GM12801 (cell line): Measurements from ENCODE around the gene COA6.

ENCODE experiments used
- TF ChIP-seq, protein P1 (sequence below): IDR thresholded peaks from one replicate; pipeline ENCODE4 v1.5.1; 2011; ENCODE audit warnings: control low read depth; ENCODE audit not compliant: insufficient read length; ENCODE audit errors: extremely low read depth

COA6 gene

GRCh38 chr1:234336359-234336758, 36.9 kb upstream of the COA6 start:
- TF ChIP-seq, protein P1, sequence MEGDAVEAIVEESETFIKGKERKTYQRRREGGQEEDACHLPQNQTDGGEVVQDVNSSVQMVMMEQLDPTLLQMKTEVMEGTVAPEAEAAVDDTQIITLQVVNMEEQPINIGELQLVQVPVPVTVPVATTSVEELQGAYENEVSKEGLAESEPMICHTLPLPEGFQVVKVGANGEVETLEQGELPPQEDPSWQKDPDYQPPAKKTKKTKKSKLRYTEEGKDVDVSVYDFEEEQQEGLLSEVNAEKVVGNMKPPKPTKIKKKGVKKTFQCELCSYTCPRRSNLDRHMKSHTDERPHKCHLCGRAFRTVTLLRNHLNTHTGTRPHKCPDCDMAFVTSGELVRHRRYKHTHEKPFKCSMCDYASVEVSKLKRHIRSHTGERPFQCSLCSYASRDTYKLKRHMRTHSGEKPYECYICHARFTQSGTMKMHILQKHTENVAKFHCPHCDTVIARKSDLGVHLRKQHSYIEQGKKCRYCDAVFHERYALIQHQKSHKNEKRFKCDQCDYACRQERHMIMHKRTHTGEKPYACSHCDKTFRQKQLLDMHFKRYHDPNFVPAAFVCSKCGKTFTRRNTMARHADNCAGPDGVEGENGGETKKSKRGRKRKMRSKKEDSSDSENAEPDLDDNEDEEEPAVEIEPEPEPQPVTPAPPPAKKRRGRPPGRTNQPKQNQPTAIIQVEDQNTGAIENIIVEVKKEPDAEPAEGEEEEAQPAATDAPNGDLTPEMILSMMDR = no peak

DNA sequence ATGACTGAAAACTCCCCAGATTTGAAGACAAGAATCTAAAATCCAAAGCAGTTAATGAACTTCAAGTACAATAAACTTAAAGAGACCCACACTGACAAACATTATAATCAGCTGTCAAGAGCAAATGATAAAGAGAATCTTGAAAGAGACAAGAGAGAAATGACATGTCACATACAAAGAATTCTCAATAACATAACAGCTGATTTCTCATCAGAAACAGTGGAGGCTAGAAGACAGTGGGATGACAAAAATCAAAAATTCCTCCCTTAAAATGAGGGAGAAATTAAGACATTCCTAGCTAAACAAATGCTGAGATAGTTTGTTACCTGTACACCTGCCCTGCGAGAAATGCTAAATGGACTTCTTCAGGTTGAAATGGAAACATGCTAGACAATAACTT, 36.0 kb upstream of the COA6 start:
- TF ChIP-seq, protein P1 = no peak

DNA sequence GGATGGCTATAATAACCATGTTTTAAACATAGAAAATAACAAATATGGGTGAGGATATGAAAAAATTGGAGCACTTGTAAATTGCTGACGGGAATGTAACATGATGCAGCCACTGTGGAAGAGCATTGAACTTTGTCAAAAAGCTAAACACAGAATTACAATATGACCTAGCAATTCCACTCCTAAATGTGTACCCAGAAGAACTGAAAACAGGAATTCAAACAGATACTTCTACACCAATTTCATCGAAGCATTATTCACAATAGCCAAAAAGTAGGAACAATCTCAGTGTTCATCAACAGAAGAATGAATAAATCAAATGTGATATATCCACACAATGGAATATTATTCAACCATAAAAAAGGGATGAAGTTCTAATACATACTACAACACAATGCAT, 32.7 kb upstream of the COA6 start:
- TF ChIP-seq, protein P1 = no peak

DNA sequence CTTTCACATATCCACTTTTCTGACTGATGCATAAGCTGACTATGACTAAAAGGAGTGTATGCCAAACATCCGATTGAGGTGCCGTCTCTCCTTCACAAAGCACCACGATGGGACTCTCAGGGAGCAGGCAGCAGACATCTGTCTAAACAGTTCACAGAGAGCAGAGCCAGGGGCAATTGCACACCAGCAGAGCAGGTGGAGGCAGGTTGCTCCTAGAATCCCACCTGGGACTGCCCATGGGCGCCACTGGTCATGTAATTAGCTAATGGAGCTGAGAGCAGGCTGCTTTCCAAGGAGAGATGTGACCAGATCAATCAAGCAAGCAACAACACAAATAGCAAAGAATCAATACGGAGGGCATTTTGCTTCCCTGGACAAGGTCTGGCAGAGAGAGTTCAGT, 30.5 kb upstream of the COA6 start:
- TF ChIP-seq, protein P1 = no peak

DNA sequence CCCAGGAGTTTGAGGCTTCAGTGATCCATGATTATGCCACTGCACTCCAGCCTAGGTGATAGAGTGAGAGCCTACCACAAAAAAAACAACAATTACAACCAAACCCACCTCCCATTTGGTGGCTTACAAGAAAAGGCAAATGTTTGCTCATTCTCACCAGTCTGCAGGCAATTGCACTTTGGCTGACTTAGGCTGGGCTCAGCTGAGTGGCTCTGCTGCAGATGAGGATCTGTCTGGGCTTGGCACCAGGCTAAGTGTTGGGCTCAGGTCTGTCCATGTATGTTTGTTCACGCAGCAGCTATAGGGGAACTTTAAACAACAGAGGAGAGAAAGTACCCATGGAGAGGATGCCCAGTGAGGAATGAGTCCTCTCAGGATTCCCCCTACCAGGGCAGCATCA, 28.0 kb upstream of the COA6 start:
- TF ChIP-seq, protein P1 = no peak

GRCh38 chr1:234348964-234349363, 24.3 kb upstream of the COA6 start:
- TF ChIP-seq, protein P1 = no peak

GRCh38 chr1:234355782-234356510, 17.3 kb upstream of the COA6 start:
- TF ChIP-seq, protein P1 = no peak
